Erythroblast (primary cell): Measurements from ENCODE around the gene UBL5.
"Not testable (repeated sequence)": the region's sequence is repeated elsewhere in the genome, so short reads cannot be mapped to it uniquely, and the experiment has no call there.

Source experiments
- DNase-seq, 2 experiments: peaks; one replicate each; lab custom pipeline; 2025; lab: John Stamatoyannopoulos, UW
- GATA1 ChIP-seq: IDR thresholded peaks from 2 replicates; pipeline ENCODE4 v1.6.1; 2011; ENCODE audit warnings: low read depth, mild to moderate bottlenecking, control low read depth, low read length, moderate library complexity
- POLR2A ChIP-seq: IDR thresholded peaks from 2 replicates; pipeline ENCODE4 v1.6.1; 2011; ENCODE audit warnings: mild to moderate bottlenecking, low read length

UBL5 gene

DNA sequence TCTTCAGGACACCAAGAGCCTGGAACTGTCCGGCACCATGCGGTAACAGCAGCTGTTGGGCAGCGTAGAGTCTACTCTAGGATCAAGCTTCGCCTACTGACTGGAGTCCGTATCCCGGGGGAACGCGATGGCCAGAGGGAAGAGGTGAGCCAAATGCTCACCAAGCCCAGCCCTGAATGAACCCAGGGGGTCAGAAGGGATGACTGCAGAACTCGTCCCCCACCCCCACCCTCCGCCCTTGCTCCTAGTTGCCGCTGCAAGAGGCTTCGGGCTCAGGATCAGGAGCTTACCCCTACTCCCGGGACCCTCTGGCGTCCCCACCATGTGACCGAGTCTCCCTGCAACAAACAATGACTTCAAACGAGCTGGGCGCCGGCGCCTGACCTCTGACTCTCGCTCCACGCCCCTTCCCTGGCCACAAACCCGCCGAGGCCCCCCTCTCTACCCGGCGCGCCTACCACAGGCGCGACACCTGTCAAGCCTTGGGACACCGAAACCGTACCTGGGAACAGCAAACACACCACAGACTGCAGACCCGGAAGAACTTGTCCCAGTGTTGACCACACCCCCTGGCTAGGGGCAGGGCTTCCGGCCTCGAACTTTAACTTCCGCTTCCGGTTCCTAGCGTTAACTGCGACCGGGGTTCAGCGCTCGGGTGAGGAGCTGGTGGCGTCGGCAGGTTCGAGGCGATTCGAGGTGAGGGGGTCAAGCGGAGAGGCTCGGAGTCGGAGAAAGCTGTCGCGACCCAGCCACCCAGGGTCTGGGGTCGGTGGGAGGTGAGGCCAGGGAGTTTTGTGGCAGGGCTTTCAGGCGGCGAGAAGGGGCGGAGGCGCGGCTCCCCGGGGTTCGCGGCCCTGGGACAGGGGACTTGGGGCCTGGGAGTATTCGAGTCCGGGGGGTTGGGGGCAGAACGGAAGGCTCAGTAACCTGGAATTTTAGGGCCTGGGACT lies at the start of gene UBL5:
UBL5 (plus strand) TSS at position 630 of the 950 bp plus-strand sequence. CDS start 420 bp downstream, outside the sequence.
- peak; percentile 92 to 93 for DNase-seq
- peak; percentile 90 for TF ChIP-seq POLR2A
- no peak for TF ChIP-seq GATA1

- TF ChIP-seq POLR2A (no peak), GATA1 (no peak)
Measured at GRCh38 chr19:9782338-9782737, 45.4 kb upstream of the UBL5 start.

DNA sequence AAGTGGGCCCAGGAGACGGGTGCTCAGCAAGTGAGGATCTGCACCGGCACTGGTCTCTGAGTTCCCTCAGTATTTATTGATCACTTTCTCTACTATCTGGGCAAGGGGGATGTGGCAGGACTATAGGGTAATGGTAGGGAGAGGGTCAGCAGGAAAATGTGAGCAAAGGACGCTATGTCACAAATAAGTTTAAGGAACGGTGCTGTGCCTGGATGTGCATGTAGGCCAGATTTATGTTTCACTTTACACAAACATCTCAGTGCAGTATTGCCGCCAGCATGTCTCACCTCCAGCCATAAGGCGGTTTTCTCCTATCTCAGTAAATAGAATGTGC lies 43.6 kb upstream of the UBL5 start:
- DNase-seq = not testable (repeated sequence)

More at GRCh38 chr19:9782338-9782737, 45.4 kb upstream of the UBL5 start:
- peak in 1 of 2 experiments; percentile 30 for DNase-seq

GRCh38 chr19:9785367-9786331 lies 42.1 kb upstream of the UBL5 start:
- TF ChIP-seq POLR2A (peak; percentile 82), GATA1 (no peak)
- DNase-seq = peak; percentile 91 to 92

DNA sequence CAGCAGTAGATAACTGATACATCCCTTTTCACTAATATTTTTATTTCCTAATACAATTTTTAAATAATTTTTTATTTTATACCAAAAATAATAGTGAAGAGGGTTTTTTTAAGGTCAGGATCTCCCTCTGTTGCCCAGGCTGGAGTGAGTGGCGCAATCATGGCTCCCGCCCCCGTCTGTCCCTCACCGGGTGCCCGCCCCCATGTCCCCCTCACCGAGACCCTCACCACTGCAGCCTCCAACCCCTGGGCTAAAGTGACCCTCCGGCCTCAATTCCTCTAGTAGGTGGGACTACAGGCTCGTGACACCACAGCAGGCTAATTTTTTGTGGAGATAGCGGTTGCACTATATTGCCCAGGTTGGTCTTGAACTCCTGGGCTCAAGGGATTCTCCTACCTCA lies 41.4 kb upstream of the UBL5 start:
- no peak for DNase-seq
- TF ChIP-seq GATA1 (no peak), POLR2A (no peak)

- no peak for DNase-seq
- no peak for TF ChIP-seq POLR2A
- no peak for TF ChIP-seq GATA1
Measured at GRCh38 chr19:9786819-9787218, 40.9 kb upstream of the UBL5 start.

GRCh38 chr19:9788604-9789003 lies 39.1 kb upstream of the UBL5 start:
- DNase-seq = not testable (repeated sequence)

- no peak for DNase-seq
Measured at GRCh38 chr19:9789066-9789465, 38.7 kb upstream of the UBL5 start.

DNA sequence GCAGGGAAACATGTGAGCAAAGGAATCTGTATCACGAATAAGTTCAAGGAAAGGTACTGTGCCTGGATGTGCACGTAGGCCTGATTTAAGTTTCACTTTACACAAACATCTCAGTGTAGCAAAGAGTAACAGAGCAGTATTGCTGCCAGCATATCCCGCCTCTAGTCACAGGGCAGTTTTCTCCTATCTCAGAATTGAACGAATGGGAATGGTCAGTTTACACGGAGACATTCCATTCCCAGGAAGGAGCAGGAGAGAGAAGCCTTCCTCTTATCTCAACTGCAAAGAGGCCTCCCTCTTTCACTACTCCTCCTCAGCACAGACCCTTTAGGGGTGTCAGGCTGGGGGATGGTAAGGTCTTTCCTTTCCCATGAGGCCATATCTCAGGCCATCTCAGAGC lies 38.1 kb upstream of the UBL5 start:
- not testable (repeated sequence) for DNase-seq

More at GRCh38 chr19:9789066-9789465, 38.7 kb upstream of the UBL5 start:
- no peak for TF ChIP-seq GATA1
- no peak for TF ChIP-seq POLR2A

DNA sequence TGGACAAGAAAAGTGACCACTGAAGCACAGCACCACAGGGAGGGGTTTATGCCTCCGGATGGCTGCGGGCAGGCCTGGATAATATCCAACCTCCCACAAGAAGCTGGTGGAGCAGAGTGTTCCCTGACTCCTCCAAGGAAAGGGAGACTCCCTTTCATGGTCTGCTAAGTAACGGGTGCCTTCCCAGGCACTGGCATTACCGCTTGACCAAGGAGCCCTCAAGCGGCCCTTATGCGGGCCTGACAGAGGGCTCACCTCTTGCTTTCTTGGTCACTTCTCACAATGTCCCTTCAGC lies 36.7 kb upstream of the UBL5 start:
- DNase-seq = not testable (repeated sequence)

GRCh38 chr19:9791552-9792205 lies 36.0 kb upstream of the UBL5 start:
- TF ChIP-seq POLR2A = no peak
- no peak for TF ChIP-seq GATA1
- DNase-seq = peak; percentile 93 to 97

GRCh38 chr19:9792206-9793070 lies 35.3 kb upstream of the UBL5 start:
- peak; percentile 91 to 93 for DNase-seq
- peak; percentile 29 for TF ChIP-seq POLR2A
- TF ChIP-seq GATA1 = no peak

- no peak for TF ChIP-seq POLR2A
- no peak for TF ChIP-seq GATA1
- peak; percentile 57 to 58 for DNase-seq
Measured at GRCh38 chr19:9793071-9793591, 34.6 kb upstream of the UBL5 start.
